Hepatocyte (in vitro differentiated cells): ENCODE data around the gene ZNF562.

Experiments used
- EZH2 ChIP-seq: fragments of 200-600 bp; sonication (generic); IDR thresholded peaks from 2 replicates; pipeline ENCODE4 v1.6.1; 2016; ENCODE audit warnings: antibody characterized with exemption, mild to moderate bottlenecking, borderline replicate concordance
- TF ChIP-seq, protein P1 (sequence below): fragments of 200-600 bp; sonication (generic); IDR thresholded peaks from 2 replicates; pipeline ENCODE4 v1.5.1; 2016; ENCODE audit warnings: antibody characterized with exemption, mild to moderate bottlenecking; ENCODE audit not compliant: poor library complexity

DNA sequence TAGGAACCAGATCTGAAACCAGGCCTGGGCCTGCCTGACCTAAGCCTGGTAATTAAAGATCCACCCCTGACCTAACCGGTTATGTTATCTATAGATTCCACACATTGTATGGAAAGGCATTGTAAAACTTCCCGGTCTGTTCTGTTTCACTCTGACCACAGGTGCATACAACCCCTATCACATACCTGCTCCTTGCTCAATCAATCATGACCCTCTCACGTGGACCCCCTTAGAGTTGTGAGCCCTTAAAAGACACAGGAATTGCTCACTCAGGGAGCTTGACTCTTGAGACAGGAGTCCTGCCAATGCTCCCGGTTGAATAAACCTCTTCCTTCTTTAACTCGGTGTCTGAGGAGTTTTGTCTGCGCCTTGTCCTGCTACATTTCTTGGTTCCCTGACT lies 27.3 kb upstream of the ZNF562 start:
- TF ChIP-seq, protein P1, sequence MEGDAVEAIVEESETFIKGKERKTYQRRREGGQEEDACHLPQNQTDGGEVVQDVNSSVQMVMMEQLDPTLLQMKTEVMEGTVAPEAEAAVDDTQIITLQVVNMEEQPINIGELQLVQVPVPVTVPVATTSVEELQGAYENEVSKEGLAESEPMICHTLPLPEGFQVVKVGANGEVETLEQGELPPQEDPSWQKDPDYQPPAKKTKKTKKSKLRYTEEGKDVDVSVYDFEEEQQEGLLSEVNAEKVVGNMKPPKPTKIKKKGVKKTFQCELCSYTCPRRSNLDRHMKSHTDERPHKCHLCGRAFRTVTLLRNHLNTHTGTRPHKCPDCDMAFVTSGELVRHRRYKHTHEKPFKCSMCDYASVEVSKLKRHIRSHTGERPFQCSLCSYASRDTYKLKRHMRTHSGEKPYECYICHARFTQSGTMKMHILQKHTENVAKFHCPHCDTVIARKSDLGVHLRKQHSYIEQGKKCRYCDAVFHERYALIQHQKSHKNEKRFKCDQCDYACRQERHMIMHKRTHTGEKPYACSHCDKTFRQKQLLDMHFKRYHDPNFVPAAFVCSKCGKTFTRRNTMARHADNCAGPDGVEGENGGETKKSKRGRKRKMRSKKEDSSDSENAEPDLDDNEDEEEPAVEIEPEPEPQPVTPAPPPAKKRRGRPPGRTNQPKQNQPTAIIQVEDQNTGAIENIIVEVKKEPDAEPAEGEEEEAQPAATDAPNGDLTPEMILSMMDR = no peak
- TF ChIP-seq EZH2 = no peak
